Middle frontal gyrus (tissue), 1 donor: ENCODE data around the gene NT5C1A.

ENCODE experiments used
- DNase-seq: peaks from one replicate; pipeline ENCODE4 v3.0.0-alpha.2; 2015; ENCODE audit warnings: low spot score; ENCODE audit errors: extremely low spot score

The NT5C1A gene

DNA sequence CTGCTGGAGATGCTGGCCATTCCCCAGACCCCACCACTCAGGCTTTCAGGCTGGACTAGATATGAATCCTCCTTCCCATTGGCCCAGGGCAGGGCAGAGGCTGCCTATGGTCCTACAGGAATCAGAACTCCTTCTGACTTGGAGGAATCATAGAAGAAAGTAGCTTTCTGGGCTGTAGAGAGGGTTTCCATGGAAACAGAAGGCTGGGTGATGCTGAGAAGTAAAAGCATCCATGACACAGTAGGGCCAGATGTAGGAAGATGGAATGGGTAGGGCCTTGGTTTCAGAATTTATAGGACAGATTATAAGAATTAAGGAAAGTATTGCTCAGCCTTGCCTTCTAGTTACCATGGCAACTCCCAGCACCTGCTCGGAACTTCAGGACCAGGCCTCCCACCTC lies 9.0 kb downstream of the NT5C1A start:
- no peak for DNase-seq

DNA sequence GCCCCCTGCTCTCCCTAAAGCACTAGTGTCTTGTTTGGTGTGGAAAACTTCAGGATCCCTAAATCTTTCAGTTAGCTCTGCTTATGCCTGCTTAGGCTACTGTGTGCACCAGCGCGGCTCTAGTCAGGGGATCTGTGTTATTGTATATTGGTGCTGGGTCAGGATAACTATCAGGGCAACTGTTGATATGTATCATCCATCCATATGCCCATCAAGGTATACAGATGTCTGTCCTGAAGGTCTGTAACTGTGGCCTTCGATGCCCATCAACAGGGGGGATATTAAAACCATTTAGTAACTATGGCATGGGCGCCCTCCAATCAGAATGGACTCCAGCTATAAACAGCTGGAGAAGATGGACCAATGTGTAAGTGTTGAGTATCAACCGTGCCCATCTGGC lies 12.4 kb downstream of the NT5C1A start:
- no peak for DNase-seq

DNA sequence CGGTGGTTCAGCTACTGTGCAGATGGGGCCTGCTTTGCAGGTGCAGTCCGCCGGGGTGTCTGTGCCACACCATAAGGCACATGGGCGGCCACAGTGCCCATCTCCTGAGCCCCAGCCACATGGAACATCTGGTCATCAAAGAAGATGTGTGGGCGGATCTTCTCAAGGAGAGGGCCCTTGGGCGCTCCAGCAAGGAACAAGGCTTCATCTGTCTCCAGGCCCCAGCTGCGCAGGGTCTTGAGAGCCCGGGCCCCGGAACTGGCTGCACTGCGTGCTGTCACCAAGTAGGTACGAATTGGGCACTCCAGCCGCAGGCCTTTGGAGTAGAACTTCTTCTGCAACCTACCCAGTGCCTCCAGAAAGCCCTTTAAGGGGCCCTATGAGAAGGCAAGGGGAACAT lies 12.8 kb downstream of the NT5C1A start:
- no peak for DNase-seq

DNA sequence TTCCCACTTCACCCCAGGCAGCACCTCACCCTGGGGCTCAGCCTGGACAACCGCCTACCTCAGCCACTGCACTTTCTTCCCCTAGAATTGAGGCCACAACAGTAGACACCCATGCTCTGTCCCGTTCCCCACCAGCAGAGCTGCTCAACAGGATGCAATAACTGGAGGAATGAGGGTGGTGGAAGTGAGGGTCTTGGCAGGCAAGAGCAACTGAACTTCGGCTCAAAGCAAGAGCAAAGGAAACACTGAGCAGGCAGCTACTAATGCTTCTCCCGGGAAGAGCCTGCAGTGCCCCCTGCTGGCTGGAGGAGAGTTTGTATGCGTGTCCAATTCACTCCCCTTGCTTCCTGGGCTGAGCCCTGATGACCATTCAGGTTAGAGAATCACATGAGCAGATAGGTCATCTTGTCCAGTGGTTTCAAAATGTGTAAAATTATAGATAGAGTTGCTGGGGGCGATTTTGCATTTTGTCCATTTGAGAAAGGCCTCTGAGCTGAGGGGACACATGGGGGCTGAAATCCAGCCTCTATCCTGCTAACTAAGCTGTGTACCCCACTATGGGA lies 13.9 kb downstream of the NT5C1A start:
- peak; percentile 34 for DNase-seq

DNA sequence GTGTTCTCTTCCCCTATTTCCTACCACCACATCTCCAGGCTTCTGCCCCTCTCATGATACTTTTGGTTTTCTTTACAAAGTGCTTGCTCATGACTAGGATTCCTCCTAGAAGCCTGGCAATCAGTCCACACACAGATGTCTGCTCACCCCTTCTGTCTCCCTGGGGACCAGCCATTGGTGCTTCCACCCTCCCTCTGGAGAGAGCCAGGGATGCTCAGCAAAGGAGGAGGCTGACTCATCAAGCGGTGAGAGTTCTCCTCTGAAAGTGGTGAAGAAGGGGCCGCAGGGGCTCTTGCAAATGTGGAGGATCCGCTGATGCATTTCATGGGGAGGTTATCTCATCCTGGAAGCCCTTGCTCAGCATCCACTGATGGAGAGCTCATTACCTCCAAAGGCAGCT lies 14.5 kb downstream of the NT5C1A start:
- no peak for DNase-seq

DNA sequence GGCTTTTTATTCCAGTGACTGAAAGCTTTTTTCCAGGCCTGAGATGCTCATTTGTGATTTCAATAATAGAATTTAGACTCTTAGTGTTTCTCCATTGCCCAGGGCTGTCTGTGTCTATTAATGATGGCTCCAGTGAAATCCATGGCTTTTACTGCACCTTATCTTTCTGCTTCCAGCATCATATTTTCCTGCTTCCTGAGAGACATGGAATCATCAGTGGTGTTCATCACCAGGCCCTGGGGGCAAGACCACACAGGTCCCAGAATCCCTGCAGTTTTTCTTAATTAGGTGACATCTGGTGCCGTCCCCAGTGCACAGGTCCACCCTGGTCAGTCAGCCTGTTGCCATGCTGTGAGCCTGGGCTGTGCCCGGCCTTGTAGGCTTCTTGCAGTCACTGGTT lies 15.5 kb downstream of the NT5C1A start:
- DNase-seq = no peak

DNA sequence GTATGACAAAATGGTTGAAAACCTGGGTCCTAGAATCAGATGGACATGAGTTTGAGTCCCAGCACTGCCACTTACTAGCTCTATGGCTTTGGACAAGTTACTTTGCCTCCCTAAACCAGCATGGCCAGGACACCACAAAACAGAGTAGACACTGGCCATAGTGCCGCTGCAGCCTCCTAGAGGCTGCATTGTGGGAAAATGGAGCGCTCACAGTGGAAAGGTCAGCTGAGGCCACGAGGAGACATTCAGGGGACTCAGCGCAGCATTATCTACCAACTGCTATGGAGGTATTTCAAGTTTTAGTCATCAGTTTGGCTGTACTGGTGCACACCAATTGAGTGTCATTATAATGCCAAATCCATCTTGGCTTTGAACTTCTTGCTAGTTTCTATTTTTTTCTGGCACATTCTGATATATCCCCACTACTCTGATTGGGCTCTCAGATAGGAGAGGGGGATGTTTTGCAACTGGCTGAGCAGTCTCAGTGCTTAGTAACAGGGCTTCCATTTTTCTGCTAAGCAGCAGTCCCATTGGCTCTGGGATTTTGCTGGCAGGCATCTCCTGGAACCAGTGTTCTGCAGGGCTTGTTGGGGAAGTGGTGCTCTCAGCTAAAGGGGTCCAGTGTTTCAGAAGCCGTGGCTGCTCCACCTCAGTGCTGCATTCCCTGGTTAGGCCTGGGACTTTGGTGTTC lies 16.2 kb downstream of the NT5C1A start:
- DNase-seq = no peak

DNA sequence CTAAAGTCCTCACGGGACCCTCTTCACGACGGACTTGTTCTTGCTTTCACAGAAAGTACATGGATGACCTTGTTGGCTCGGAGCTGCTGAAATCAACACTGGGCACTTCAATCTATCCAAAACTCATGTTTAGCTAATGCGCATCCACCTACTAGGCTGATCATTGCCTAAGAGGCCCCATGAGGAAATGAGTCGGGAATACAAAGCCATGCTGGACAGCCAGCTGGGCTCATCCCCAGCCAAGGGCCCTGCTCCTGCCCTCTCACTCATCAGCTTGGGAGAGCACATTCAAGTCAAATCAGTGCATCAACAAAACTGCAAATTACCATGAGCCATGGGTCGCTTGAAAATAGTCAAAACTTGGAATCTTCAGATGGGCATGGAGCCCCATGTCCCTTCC lies 17.6 kb downstream of the NT5C1A start:
- no peak for DNase-seq

DNA sequence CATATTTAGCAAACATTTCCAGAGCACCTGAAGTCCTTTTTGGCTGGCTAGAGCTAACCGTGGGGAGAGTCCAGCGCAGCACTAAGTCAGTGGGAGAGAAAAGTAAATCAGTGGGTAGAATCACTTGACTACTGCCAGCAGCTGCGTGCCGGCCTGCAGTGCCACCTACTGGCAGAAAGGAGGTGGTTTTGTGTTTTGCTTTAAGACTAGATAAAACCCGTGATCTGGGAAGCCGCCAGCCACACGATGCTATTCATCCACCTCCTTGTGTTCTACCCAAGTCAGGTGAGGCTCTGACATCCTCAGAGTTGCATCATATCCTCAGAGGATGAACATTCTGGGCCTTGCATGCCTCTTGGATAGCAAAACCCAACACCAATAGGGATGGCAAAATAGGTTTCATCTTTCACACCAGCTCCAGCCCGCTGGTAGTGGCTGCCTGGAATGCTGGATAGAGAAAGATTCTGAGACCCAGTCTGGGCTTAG lies 18.3 kb downstream of the NT5C1A start:
- DNase-seq = peak; percentile 62

DNA sequence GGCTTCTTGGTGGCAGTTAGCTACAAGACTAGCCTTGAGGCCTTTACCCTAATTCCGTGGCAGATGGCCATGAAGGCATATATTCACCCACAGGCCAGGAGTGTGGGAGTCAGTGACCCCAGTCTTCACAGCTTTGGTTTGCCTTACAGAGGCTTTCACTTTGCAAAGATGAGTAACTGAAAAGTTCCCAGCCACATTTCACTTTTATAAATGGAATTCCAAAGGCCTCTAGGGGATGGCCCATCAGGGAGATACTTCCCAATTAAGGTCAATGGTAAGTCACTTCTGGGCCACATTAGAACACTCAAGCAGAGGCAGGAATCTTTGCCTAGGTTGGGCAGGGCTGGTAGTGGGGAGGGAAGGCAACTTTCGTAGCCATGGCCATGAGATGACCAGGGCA lies 19.4 kb downstream of the NT5C1A start:
- no peak for DNase-seq

DNA sequence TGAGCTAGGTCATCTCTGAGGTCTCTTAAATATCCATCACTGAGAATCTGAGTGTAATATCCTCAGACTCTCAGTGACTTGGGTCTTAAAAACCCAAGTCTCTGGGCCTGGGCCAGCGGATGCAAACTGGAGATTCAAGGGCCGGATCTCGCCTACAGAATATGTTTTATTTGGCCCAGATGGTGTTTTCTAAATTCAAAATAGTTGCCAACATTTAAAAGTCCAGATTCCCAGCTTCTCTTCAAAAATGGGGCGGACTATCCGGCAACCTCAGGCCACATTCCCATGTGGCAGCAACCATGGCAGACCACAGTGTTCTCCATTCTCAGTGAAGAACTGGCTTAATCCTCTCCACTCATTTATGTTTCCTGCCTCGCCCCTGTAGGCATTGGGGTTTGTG lies 19.8 kb downstream of the NT5C1A start:
- DNase-seq = no peak

DNA sequence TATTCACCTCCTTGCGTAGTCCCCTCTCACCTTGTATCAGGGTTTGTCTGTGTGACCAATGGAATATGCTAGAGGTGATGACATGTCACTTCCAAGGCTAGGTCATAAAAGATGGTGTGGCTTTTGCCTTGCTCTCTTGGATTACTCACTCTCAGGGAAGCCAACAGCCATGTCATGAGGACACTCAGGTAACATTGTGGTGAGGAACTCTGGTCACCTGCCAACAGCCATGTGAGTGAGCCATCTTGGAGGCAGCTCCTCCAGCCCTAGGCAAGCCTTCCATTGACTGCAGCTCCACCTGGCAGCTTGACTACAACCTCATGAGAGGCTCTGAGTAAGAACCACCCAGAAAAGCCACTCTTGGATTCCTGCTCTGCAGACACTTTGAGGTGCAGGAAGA lies 21.5 kb downstream of the NT5C1A start:
- DNase-seq = no peak

DNA sequence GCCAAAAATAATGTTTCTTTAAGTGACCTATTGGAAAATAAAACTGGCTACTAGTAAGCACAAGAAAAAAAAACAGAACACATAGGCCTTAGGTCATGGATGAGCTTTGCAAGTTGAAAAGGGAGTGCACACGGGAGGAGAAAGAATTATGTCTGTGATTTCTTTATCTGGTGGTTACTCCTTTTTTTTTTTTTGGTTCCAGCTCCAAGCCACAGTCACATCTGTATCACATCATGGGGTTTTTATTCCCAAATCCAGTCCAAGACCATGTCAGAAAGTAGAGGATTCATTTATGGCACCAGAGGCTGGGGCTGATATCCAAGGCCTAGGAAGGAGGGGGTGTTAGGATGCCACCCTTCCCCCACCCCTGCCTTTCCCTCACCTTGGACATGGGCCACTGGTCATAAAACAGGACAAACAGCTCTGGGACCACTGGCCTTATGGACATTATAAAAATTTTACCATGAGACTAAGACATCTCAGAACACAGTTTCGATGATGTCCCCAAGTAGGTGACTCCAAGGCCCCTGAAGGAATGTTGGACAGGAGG lies 22.2 kb downstream of the NT5C1A start:
- no peak for DNase-seq

DNA sequence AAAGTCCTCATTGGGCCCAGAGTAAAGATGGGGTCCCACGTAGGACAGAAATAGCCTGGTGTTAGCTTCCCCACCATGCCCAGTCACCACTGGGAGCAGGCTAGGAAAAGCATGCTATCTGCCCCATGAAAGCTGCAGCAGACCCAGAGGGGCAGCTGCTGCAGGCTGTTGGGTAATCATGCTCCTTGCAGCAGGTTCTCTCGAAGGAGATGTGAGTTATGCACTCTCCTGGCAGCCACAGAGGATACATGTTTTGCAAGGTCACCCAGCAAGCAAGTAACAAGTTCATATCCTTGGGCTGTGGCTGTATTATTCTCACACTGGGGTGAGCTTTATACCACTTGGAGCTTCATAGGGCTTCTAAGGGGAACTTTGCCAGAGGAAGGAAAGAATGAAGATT lies 23.4 kb downstream of the NT5C1A start:
- no peak for DNase-seq

DNA sequence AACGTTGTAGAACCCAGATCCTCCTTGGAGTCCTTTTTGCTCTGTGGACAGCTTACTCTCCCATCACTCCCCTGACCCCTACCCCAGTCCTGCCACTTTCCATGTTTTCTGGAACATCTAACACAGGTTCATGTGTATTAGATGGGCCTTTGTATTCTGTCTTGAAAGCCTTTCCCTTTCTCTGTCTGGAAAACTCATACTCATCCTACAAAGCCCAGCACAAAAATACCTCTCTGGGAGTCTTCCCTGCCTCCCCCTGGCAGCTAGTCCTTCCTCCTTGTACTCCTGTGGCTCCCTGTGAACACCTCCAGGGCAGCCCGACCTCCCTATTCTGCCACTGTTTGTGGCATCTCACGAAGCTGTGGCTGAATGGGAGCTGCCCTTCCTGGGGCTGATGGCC lies 24.7 kb downstream of the NT5C1A start:
- DNase-seq = no peak

DNA sequence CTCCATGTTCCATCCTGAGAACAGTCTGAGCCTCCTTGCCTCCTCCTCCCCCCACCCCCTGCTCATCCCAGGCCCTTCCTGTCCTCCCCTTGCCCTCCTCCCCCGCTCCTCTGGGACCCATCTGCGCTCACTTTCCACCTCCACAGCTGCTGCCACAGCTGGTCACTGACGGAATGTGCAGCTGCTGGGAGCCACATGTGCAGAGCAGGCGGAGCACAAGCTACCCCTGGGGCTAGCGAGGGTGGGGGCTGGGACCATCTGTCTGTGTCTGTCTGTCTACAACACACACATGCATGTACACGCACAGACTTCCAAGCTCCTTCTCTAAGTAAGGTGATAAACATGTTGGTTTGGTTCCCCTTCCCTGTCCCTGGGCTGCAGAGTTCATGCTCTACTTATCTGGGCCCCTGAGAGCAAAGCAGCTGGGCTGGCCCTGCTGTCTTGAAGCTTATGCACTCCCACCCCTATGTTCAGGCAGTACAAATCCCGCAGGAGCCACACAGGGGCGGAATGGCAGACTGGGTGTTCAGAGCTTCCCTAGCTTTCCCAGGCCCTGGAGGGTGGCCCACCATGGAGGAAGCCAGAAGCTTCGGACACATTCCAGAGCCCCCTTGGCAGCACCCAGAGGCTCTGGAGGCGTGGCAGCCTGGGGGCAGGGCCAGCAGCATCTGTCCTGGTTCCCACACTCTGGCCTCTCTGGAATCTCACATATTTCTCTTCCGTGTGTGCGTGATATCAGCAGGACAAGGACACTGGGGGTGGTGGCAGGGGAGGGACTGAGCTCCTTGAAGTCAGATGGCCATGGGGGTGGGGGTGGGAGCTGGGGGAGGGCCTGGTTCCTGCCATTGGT lies 25.4 kb downstream of the NT5C1A start:
- no peak for DNase-seq

DNA sequence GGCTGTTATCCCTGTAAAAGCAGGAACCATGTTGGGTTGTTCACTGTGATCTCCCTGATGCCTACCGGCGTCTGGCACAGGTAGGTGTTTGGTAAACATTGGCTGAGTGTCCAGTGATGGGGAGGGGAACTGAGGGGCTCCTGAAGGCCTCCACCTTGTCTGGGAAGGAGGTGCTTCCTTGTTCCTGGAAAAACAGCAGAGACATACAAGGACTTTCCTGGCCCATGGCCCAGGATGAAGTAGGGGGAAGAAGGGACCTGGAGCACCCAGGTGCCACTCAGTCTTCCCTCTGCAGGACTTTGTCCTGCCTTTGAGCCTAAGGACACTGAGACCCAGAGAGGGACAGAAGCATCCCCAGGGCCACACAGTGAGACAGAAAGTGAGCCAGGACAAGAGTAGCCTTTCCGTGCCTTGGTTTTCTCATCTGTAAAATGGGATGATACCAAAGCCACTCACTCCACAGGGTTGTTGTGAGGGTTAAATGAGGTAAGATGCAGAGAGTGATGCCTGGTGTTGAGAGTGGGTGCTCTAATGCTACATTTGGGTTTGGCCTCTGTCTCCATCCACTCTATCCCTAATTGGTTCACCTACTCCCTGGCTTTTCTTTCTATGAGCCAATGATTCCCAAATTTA lies 26.4 kb downstream of the NT5C1A start:
- DNase-seq = no peak

DNA sequence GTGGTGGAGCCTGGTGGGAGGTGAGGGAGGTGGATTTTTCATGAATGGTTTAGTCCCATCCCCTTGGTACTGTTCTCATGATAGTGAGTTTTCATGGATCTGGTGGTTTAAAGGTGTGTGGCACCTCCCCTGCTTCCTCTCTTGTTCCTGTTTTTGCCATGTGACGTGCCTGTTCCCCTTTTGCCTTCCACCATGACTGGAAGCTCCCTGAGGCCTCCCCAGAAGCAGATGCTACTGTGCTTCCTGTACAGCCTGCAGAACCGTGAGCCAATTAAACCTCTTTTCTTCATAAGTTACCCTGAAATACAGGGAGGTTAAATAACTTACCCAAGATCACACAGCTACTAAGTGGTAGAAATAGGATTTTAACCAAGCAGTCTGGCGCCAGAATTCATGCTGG lies 28.2 kb downstream of the NT5C1A start:
- DNase-seq = no peak

DNA sequence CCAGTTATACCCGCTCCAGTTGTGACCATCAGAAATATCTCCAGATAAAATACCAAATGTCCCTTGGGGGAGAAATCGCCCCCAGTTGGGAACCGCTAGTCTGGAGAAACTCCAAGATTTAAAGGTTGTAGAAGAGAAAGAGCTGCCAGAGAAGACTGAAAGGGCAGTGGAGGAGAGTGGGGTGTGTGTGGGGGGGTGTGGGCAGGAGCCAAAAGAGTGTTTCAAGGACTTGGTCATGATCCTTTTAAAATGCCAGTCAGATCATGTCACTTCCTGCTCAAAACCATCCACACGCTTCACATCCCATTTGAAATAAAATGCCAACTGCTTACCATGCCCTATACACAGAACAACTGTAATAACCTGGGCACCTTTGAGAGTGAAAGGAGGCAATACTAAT lies 29.1 kb downstream of the NT5C1A start:
- DNase-seq = no peak

DNA sequence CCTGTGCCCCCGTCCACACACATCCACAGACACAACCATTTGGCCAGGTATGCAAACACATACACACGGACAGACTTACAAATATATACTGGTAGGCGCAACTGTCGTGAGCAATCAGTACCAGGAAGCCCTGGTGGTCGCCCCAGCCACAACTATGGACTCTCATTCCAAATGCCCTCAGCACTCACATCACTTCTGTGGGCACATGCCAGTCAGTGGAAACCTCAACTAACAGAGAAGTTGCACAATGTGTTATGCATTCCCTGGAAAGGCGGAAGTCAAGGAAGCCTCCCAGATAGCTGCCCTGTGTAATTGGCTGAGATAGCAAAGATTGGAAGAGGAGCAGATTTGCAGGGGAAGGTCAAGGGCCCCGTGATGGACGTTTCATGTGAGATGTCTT lies 31.0 kb downstream of the NT5C1A start:
- no peak for DNase-seq

DNA sequence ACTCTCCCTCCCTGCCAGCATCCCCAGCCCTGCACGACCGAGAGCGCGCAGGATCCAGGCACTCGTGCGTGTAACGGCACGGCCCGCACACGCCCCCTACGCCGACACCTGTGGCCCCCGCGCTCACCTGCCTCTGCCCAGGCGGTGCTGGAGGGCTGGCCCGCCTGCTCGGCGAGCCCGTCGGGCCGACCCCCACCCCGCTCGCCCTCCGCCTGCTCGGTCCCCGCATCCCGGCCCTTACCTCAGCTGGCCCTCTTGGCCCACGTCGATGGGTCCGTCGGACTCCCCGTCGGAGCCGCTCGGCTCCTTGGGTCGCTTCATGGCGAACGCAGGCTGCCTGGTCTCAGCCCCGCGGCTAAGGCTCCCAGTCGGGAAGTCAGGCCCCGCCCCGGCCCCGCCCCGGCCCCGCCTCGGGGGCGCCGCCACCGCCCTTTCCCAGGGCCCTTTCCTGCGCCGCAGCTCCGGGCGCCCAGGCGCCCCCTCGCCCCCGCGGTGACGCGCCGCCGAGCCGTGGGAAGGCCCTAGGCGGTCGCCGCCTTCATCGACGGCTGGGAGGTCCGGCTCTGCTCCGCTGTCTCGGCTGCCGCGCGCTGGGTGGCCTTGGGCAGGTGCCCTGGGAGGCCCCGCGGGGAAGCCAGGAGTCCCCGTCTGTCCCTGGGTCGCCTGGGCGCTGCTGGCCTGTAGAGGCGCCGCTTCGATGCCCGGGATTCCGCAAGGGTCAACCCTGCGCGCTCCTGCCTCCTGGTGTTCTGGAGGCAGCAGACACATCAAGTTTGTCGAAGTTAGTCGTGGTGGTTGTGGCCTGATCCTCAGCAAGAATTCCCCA lies 32.4 kb downstream of the NT5C1A start, which contains the start of gene HEYL:
HEYL (minus strand) TSS at position 339 of the 826 bp plus-strand sequence; CDS start at position 321, 18 bp downstream.
- DNase-seq = no peak
